Activated CD8-positive, alpha-beta memory T cell treated with anti-CD3 and anti-CD28 coated beads, Interleukin-2, amount 10 ng/mL, durations not matched to agents 7 days and 5 days (primary cell): ENCODE data around the gene ERC2. TPM values are rescaled to one million over a fixed set of nuclear protein-coding genes. Genes with fewer than 3 reads are reported as not detected.

Experiments used
- ATAC-seq: fragments of 150-1000 bp; cut with Tn5 transposase; one replicate; pipeline ENCODE4 v1.10.0; 2021; ENCODE audit warnings: moderate library complexity
- CTCF ChIA-PET: fragments of 350-600 bp; sonication (Branson Sonifier 250); formaldehyde crosslinking; loops from one replicate; lab custom pipeline; 2021; ENCODE audit warnings: antibody characterized with exemption; lab: Charles Lee
- DNase-seq: peaks from one replicate; pipeline ENCODE4 v3.0.0-alpha.2; 2020
- H3K27ac Mint-ChIP-seq: one replicate; pipeline ENCODE4 v1.8.0; 2021; ENCODE audit warnings: mild to moderate bottlenecking, mixed read lengths
- H3K27me3 Mint-ChIP-seq: one replicate; pipeline ENCODE4 v1.8.0; 2021; ENCODE audit warnings: mixed read lengths
- H3K36me3 Mint-ChIP-seq: one replicate; pipeline ENCODE4 v1.8.0; 2021; ENCODE audit warnings: mild to moderate bottlenecking, mixed read lengths
- H3K4me1 Mint-ChIP-seq: one replicate; pipeline ENCODE4 v1.8.0; 2021; ENCODE audit warnings: mixed read lengths
- H3K4me3 Mint-ChIP-seq: one replicate; pipeline ENCODE4 v1.8.0; 2021; ENCODE audit warnings: mild to moderate bottlenecking, moderate library complexity, mixed read lengths
- H3K9me3 Mint-ChIP-seq: one replicate; pipeline ENCODE4 v1.8.0; 2022; ENCODE audit warnings: low read depth, mixed read lengths
- total RNA-seq, 2 experiments: library from RNA; stranded (reverse); gene quantifications; one replicate each; pipeline ENCODE4 v1.2.3, GENCODE V29; 2021

ERC2 gene
- total RNA-seq, 2 experiments from 2014 or later = not detected

- DNase-seq (no peak), ATAC-seq (no peak)
- Mint-ChIP-seq H3K36me3 (no peaks in the 10 kb centered on the region), H3K27ac (no peak overlapping the region), H3K9me3 (no peaks in the 10 kb centered on the region), H3K4me3 (no peak overlapping the region), H3K27me3 (no peaks in the 10 kb centered on the region), H3K4me1 (no peaks in the 10 kb centered on the region)
- CTCF ChIA-PET = no interaction called here
Measured at GRCh38 chr3:55750525-55750924, 717.7 kb downstream of the ERC2 start.

- H3K4me1 Mint-ChIP-seq = no peaks in the 10 kb centered on the region
- no peaks in the 10 kb centered on the region for H3K27me3 Mint-ChIP-seq
- CTCF ChIA-PET = no interaction called here
- no peaks in the 10 kb centered on the region for H3K9me3 Mint-ChIP-seq
- no peak for ATAC-seq
- H3K36me3 Mint-ChIP-seq = no peaks in the 10 kb centered on the region
- no peak overlapping the region for H3K27ac Mint-ChIP-seq
- DNase-seq = no peak
- H3K4me3 Mint-ChIP-seq = no peak overlapping the region
Measured at GRCh38 chr3:55749036-55749435, 719.2 kb downstream of the ERC2 start.

DNA sequence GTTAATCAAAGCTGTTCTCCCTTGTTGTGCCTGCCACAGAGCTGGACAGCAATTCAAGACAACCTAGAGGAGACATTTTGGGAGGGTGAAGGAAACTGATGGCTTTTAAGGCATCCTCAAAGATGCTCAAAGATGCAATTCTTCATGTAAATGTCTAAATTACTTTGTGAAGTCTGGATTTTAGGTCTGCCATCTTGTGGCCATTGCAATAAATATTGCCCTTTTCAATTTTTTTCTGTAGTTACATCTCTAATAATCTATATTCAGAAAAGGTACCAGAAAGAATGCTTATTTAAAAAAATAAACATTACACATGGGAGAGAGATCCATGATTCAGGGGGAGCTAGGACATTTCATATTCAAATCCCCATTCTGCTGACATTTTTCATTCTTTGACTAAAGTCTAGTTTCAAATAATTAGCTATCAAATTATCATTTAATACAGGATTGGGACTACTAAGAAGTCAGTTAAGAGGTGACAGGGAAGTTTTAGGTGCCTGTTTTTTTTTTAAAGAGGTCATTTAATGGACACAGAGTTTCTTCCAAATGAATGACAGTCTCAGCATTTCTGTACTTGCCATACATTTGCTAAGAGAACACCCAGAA, 721.4 kb downstream of the ERC2 start:
- DNase-seq (no peak), ATAC-seq (no peak)
- CTCF ChIA-PET = interaction anchor here (1.8 kb wide), 1 partner anchor 16 kb away, joined by 4 read pairs; no protein-coding TSS in a partner anchor
- H3K27me3 Mint-ChIP-seq = no peaks in the 10 kb centered on the region
- no peaks in the 10 kb centered on the region for H3K9me3 Mint-ChIP-seq
- H3K4me1 Mint-ChIP-seq = no peaks in the 10 kb centered on the region
- H3K36me3 Mint-ChIP-seq = no peaks in the 10 kb centered on the region
- H3K27ac Mint-ChIP-seq = no peak overlapping the region
- no peak overlapping the region for H3K4me3 Mint-ChIP-seq

GRCh38 chr3:55742832-55743136, 725.5 kb downstream of the ERC2 start:
- no peak for ATAC-seq
- Mint-ChIP-seq H3K4me3 (no peak overlapping the region), H3K27ac (no peak overlapping the region), H3K4me1 (no peaks in the 10 kb centered on the region), H3K27me3 (no peaks in the 10 kb centered on the region), H3K36me3 (no peaks in the 10 kb centered on the region), H3K9me3 (no peaks in the 10 kb centered on the region)
- DNase-seq = no peak
- CTCF ChIA-PET = no interaction called here

GRCh38 chr3:55742022-55742831, 726.0 kb downstream of the ERC2 start:
- no peak overlapping the region for H3K27ac Mint-ChIP-seq
- H3K27me3 Mint-ChIP-seq = no peaks in the 10 kb centered on the region
- no peaks in the 10 kb centered on the region for H3K4me1 Mint-ChIP-seq
- CTCF ChIA-PET = no interaction called here
- H3K36me3 Mint-ChIP-seq = no peaks in the 10 kb centered on the region
- H3K4me3 Mint-ChIP-seq = no peak overlapping the region
- ATAC-seq = no peak
- no peaks in the 10 kb centered on the region for H3K9me3 Mint-ChIP-seq
- DNase-seq = no peak

GRCh38 chr3:55737186-55737585, 731.1 kb downstream of the ERC2 start:
- CTCF ChIA-PET = no interaction called here
- H3K9me3 Mint-ChIP-seq = no peaks in the 10 kb centered on the region
- no peak overlapping the region for H3K27ac Mint-ChIP-seq
- H3K27me3 Mint-ChIP-seq = no peaks in the 10 kb centered on the region
- H3K4me1 Mint-ChIP-seq = no peaks in the 10 kb centered on the region
- ATAC-seq = no peak
- no peak overlapping the region for H3K4me3 Mint-ChIP-seq
- no peaks in the 10 kb centered on the region for H3K36me3 Mint-ChIP-seq
- DNase-seq = no peak

DNA sequence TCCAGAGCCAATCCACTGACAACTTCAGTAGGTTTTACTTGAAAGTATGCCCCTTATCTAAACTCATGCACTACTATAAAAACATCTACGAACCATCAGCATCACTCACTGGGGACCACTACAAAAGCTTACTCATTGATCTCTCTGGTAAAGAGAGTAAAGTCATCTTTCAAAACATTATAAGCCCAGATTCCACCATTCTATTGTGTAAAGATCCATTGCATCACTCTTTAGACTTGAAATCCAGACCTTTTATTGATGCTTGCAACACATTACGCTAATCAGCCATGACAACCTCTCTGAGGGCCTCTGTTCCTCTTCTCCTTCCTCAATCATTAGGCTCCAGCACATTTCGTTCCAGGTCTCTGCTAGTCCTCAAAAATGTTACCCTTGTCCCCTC, 732.3 kb downstream of the ERC2 start:
- Mint-ChIP-seq H3K36me3 (no peaks in the 10 kb centered on the region), H3K4me3 (no peak overlapping the region), H3K27me3 (no peaks in the 10 kb centered on the region), H3K4me1 (no peaks in the 10 kb centered on the region), H3K27ac (no peak overlapping the region), H3K9me3 (no peaks in the 10 kb centered on the region)
- ATAC-seq = no peak
- no peak for DNase-seq
- CTCF ChIA-PET = no interaction called here

GRCh38 chr3:55731741-55732140, 736.5 kb downstream of the ERC2 start:
- Mint-ChIP-seq H3K4me3 (no peak overlapping the region), H3K27ac (no peak overlapping the region), H3K36me3 (no peaks in the 10 kb centered on the region), H3K4me1 (no peaks in the 10 kb centered on the region), H3K9me3 (peaks cover 2% of the 10 kb centered on the region), H3K27me3 (no peaks in the 10 kb centered on the region)
- ATAC-seq (no peak), DNase-seq (no peak)
- CTCF ChIA-PET = no interaction called here

DNA sequence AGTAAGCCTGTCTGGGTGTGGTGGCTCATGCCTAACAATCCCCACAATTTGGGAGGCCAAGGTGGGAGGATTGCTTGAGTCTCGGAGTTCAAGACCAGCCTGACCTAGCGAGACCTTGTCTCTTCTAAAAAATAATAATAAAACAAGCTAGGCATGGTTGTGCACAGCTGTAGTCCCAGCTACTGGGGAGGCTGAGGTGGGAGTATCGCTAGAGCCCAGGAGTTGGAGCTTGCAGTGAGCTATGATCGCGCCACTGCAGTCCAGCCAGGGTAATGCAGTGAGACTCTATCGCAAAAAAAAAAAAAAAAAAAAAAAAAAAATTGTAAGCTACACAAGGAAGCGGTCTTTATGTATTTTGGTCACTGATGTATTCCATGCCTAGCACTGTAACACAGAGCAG, 738.7 kb downstream of the ERC2 start:
- no peak for ATAC-seq
- Mint-ChIP-seq H3K36me3 (no peaks in the 10 kb centered on the region), H3K4me1 (no peaks in the 10 kb centered on the region), H3K9me3 (peaks cover 2% of the 10 kb centered on the region), H3K27ac (no peak overlapping the region), H3K4me3 (no peak overlapping the region), H3K27me3 (peaks cover 4% of the 10 kb centered on the region)
- DNase-seq = no peak
- CTCF ChIA-PET = no interaction called here

- Mint-ChIP-seq H3K27me3 (peaks cover 4% of the 10 kb centered on the region), H3K36me3 (no peaks in the 10 kb centered on the region), H3K4me1 (no peaks in the 10 kb centered on the region), H3K4me3 (no peak overlapping the region), H3K9me3 (peaks cover 2% of the 10 kb centered on the region), H3K27ac (no peak overlapping the region)
- CTCF ChIA-PET = no interaction called here
- ATAC-seq = no peak
- DNase-seq = no peak
Measured at GRCh38 chr3:55728461-55729100, 739.7 kb downstream of the ERC2 start.

GRCh38 chr3:55726501-55726775, 741.8 kb downstream of the ERC2 start:
- Mint-ChIP-seq H3K4me3 (no peak overlapping the region), H3K4me1 (no peaks in the 10 kb centered on the region), H3K9me3 (peaks cover 2% of the 10 kb centered on the region), H3K36me3 (no peaks in the 10 kb centered on the region), H3K27ac (no peak overlapping the region), H3K27me3 (peaks cover 4% of the 10 kb centered on the region)
- CTCF ChIA-PET = no interaction called here
- ATAC-seq = no peak
- no peak for DNase-seq

- Mint-ChIP-seq H3K27ac (no peak overlapping the region), H3K4me3 (no peak overlapping the region), H3K36me3 (no peaks in the 10 kb centered on the region), H3K4me1 (no peaks in the 10 kb centered on the region), H3K27me3 (peaks cover 4% of the 10 kb centered on the region), H3K9me3 (peaks cover 2% of the 10 kb centered on the region)
- CTCF ChIA-PET = no interaction called here
- DNase-seq (no peak), ATAC-seq (no peak)
Measured at GRCh38 chr3:55725681-55726500, 742.4 kb downstream of the ERC2 start.

DNA sequence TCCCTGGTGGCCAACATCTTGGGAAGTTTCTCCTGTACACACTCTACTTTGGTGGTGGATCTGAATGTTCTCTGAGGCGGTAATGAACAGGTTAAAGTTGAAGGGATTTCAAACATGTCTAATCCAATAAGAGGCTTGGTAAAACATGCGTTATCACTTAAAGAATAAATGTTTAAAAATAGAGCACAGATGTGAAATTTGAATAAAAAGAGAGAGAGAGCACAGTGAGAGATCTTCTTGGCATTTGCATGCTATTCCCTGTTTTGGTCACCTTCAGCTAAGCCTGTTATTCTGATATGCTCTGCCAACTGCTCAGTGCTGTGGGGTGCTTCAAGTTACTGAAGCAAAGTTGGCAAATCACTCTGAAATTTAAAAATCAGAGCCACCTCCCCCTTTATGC, 743.4 kb downstream of the ERC2 start:
- CTCF ChIA-PET = no interaction called here

More for the DNA sequence above, 743.4 kb downstream of the ERC2 start:
- ATAC-seq = no peak
- Mint-ChIP-seq H3K27me3 (peaks cover 4% of the 10 kb centered on the region), H3K4me1 (no peaks in the 10 kb centered on the region), H3K27ac (no peak overlapping the region), H3K4me3 (no peak overlapping the region), H3K9me3 (peaks cover 2% of the 10 kb centered on the region), H3K36me3 (no peaks in the 10 kb centered on the region)
- no peak for DNase-seq
